ENCODE data around the gene GUCY2C. TPM values are rescaled to one million over a fixed set of nuclear protein-coding genes. Genes with fewer than 3 reads are reported as not detected.

Gene GUCY2C
- total RNA-seq, 6 experiments from 2014 or later: 0.10 TPM; not detected in 5

DNA sequence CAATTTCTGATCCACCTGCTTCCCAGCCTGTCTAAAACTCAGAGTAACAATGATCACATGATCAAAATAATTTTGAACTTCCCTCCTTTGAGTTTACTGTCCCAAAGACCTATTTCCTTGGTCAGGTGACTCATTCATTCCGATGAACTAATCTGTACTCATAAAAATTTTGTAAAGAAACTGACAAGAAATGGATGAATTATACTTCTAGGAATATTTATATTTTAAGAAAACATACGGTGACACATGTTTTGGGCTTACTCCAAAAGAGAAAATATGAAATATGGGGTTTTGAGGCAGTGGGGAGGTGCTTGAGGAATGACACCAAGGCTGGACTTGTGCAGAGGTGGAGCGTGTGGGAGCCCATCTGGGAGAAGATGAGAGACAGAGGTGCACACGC, 42.0 kb downstream of the GUCY2C start:
- H3K9me3 ChIP-seq: no peaks in the 10 kb centered on the region
- H3K4me1 ChIP-seq: no peaks in the 10 kb centered on the region
- no peaks in the 10 kb centered on the region for H3K36me3 ChIP-seq
- ATAC-seq (no peak), DNase-seq (no peak)
- 84% methylated on average over 4 of the region's 4 CpGs for WGBS (ENCODE audit: insufficient coverage, low coverage, low lambda C conversion rate, missing lambda C conversion rate)
- intact Hi-C loops (cut with DNase I): no loop called here
- no peak overlapping the region for H3K4me3 ChIP-seq
- no peak for TF ChIP-seq POLR2A (IDR thresholded peaks at IDR 0.05)
- TF ChIP-seq, protein P1, sequence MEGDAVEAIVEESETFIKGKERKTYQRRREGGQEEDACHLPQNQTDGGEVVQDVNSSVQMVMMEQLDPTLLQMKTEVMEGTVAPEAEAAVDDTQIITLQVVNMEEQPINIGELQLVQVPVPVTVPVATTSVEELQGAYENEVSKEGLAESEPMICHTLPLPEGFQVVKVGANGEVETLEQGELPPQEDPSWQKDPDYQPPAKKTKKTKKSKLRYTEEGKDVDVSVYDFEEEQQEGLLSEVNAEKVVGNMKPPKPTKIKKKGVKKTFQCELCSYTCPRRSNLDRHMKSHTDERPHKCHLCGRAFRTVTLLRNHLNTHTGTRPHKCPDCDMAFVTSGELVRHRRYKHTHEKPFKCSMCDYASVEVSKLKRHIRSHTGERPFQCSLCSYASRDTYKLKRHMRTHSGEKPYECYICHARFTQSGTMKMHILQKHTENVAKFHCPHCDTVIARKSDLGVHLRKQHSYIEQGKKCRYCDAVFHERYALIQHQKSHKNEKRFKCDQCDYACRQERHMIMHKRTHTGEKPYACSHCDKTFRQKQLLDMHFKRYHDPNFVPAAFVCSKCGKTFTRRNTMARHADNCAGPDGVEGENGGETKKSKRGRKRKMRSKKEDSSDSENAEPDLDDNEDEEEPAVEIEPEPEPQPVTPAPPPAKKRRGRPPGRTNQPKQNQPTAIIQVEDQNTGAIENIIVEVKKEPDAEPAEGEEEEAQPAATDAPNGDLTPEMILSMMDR (IDR thresholded peaks at IDR 0.05): no peak
- no peak overlapping the region for H3K27ac ChIP-seq
- no peaks in the 10 kb centered on the region for H3K27me3 ChIP-seq

DNA sequence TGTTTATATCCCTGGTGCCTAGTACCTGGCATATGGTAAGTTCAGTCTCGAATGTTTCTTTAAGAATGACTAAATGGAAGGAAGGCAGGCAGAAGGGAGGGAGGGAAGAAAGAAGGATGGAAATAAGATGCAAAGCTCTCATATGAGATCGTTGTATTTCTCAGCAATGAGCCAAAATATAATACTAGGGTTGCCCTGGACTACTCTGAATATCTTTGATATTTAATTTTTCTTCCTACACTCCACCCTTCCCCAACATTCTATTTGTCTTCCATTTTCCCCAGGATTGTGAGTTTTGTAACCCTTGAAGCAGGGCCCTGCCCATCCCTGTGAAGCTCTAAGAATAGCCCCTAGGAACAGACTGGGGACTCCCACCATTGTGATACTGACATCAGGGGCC, 43.9 kb downstream of the GUCY2C start:
- no peaks in the 10 kb centered on the region for H3K9me3 ChIP-seq
- intact Hi-C loops (cut with DNase I): no loop called here
- no peak for TF ChIP-seq POLR2A (IDR thresholded peaks at IDR 0.05)
- TF ChIP-seq, protein P1 (IDR thresholded peaks at IDR 0.05): no peak
- H3K27ac ChIP-seq: no peak overlapping the region
- no peaks in the 10 kb centered on the region for H3K27me3 ChIP-seq
- H3K36me3 ChIP-seq: no peaks in the 10 kb centered on the region
- WGBS (ENCODE audit: insufficient coverage, low coverage, low lambda C conversion rate, missing lambda C conversion rate): 62% methylated on average over 2 of the region's 2 CpGs
- DNase-seq (no peak), ATAC-seq (no peak)
- no peak overlapping the region for H3K4me3 ChIP-seq
- H3K4me1 ChIP-seq: no peaks in the 10 kb centered on the region

DNA sequence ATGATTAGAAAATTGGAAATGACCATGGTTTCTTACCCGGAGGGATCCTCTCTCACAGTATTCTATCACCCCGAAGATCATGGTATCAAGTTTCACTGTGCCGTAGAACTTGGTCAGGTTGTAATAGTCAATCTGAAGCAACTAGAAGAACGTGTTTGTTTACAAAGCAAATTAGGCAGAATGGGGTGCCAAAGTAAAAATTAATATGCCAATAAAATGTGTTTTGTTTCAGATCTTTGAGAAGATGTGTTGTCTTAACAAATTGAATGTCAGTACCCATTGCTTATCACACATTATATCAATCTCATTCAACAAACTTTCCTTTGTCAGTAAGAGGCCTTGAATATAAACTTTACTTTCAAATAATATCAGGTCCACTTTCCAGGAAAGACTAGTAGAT, 45.0 kb downstream of the GUCY2C start:
- no peak overlapping the region for H3K4me3 ChIP-seq
- no peak for DNase-seq
- no peaks in the 10 kb centered on the region for H3K27me3 ChIP-seq
- no peaks in the 10 kb centered on the region for H3K9me3 ChIP-seq
- intact Hi-C loops (cut with DNase I): no loop called here
- WGBS (ENCODE audit: insufficient coverage, low coverage, low lambda C conversion rate, missing lambda C conversion rate): 80% methylated on average over 4 of the region's 4 CpGs
- TF ChIP-seq, protein P1 (IDR thresholded peaks at IDR 0.05): no peak
- no peak for TF ChIP-seq POLR2A (IDR thresholded peaks at IDR 0.05)
- no peak for ATAC-seq
- no peak overlapping the region for H3K27ac ChIP-seq
- no peaks in the 10 kb centered on the region for H3K36me3 ChIP-seq
- no peaks in the 10 kb centered on the region for H3K4me1 ChIP-seq

DNA sequence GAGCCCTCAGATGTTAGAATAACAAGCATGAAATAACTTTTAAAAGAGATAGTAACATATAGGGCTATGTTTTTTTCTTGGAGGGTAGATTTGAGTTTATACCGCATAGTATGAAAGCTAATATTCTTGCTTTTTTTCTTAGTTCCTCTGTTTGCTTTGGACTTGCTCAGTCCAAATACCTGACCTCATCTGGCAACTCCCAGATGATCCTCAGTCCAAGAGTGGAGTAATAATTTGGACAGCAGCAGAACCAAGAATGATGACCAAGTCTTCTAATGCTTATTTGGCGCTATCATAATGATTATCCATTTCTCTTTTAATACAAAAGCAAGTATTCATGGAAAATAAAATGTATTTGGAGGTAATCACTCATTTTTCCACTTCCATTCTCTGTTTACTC, 45.6 kb downstream of the GUCY2C start:
- Histone ChIP-seq H3K27me3 (no peaks in the 10 kb centered on the region), H3K9me3 (no peaks in the 10 kb centered on the region), H3K4me3 (no peak overlapping the region), H3K4me1 (no peaks in the 10 kb centered on the region), H3K27ac (no peak overlapping the region), H3K36me3 (no peaks in the 10 kb centered on the region)
- 39% methylated on average over 2 of the region's 2 CpGs for WGBS (ENCODE audit: insufficient coverage, low coverage, low lambda C conversion rate, missing lambda C conversion rate)
- DNase-seq: no peak
- TF ChIP-seq POLR2A (IDR thresholded peaks at IDR 0.05): no peak
- TF ChIP-seq, protein P1 (IDR thresholded peaks at IDR 0.05): no peak
- intact Hi-C loops (cut with DNase I): no loop called here
- peak; percentile 65 to 93 (median 78) for ATAC-seq
